Measurements from ENCODE around the gene TAS2R46.

DNA sequence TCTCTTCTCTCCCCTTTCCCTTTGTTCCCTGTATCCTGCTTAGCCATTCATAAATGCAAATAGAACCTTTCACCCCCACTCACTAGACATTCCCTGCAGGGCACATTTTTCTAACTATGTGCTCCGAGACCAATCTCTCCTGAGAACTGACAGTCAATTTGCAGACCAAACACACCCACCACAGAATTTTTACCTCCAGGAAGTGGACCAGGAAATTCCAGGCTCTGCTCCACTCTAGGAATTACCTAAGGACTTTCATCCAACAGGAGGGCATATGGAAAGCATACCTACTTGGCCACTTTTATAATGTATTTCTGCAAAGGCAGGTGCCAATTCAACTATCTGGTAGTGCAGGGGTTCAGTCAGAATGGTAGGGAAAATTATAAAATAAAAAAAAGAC is 8.9 kb upstream of the TAS2R46 start:
- TF ChIP-seq, protein P1, sequence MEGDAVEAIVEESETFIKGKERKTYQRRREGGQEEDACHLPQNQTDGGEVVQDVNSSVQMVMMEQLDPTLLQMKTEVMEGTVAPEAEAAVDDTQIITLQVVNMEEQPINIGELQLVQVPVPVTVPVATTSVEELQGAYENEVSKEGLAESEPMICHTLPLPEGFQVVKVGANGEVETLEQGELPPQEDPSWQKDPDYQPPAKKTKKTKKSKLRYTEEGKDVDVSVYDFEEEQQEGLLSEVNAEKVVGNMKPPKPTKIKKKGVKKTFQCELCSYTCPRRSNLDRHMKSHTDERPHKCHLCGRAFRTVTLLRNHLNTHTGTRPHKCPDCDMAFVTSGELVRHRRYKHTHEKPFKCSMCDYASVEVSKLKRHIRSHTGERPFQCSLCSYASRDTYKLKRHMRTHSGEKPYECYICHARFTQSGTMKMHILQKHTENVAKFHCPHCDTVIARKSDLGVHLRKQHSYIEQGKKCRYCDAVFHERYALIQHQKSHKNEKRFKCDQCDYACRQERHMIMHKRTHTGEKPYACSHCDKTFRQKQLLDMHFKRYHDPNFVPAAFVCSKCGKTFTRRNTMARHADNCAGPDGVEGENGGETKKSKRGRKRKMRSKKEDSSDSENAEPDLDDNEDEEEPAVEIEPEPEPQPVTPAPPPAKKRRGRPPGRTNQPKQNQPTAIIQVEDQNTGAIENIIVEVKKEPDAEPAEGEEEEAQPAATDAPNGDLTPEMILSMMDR (IDR thresholded peaks at IDR 0.05; ENCODE audit: low read length), result no peak
- no peak for TF ChIP-seq EZH2 (IDR thresholded peaks at IDR 0.05; ENCODE audit: borderline replicate concordance, low read length)
